Measurements from ENCODE around the gene NOL4L.

NOL4L gene

DNA sequence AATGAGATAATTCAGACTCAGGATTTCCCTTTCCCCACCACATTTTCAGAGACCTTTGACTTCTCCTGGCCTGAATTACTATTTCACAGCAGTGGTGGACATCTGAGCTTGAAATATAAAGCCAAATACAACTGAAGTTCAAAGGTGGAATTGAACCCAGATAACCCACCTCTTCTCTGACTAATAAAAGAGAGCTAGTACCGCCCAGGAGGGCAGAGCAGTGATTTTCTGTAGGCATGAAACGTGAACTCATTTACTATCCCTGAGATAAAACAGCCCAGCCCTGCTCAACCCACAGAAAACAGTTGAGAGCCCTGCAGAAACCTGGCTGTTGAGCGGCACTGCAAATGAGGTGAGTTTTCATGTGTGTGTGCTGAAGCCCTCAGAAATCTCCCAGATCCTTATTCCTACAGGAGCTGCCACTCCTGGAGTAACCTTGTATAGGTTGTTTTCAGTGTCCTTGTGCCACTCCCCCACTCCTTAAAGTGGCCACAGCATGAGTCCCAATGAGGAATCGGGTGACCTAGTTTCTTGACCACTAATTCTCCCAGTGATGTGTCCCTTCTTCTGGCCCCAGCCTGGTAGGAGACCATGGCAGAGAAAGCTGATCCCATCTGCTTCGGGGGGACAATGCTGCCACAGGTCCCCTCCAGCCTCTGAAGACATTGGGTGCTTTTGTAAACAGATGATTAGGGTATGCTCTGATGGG, 99.2 kb downstream of the NOL4L start:
- no peak for DNase-seq

DNA sequence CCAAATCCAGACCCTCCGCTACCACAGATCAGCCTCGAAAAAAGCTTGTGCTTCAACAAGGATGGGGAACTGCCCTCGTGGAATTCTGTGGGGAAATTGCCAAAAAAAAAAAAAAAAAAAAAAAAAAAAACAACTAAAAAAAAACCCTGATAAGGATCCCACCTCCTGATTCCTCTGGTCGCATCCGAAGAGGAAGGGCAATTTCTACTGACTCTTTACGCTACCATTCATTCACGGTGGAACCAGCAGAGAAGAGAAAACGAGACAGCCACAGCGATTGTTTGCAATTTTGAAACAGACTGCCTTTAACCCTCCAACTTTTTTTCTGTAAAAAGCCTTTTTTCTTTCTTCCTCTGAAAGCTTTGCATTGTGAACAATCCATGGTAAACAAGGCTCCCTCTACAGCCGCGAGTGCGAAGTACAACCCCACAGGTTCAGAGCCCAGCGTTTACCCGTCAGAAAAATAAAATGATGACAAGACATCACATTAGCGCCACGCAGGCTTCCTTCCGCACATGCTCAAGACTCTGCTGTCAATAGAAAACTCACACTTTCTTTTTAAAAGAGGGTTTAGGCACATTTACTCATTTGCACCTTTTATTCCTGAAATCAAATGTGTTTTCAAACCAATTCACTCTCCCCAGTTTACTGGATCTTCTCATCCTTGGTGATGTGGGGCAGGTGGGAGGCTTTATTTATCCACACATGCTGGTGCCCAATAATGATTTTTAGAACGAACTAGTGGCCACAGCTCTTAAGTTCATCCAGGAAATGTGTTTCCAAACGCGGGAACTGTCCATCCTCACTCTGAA, 100.0 kb downstream of the NOL4L start:
- DNase-seq, result peak in 52 of 58 donors; percentile 24 to 88 (median 68)

DNA sequence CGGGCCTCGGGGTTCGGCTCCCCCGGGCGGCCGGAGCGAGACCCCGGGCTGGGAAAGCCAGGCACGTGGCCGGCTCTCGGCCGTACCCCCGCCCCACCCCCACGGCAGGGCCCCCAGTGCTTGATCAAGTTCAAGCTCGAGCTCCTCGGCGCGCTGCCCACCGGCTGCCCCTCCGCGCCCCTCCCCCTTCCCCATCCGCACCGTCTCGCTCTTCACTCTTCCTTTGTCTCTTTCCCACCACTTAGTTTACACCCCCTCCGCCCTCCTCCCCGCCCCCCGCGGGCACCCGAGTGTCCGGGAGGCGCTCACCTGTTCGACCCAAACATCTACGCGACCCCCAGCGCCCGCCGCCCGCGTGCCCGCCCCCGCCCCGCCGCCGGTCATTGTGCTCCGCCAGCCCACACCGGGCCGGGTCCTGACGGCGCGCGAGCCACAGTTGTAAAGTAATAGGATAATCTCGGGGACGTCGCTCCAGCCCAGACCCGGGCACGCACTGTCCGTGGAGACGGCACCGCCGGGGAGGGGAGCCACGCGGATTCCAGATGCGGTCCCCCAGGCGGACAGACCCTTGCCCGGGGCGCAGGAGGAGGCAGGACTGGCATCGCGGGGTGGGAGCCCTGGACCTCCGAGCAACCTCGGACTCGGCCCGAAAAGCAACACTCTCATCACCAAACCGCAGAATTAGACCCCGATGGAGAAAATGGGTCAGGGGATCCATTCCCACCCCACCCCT, 100.7 kb downstream of the NOL4L start:
- DNase-seq, result peak in 17 of 58 donors; percentile 20 to 64 (median 52)

DNA sequence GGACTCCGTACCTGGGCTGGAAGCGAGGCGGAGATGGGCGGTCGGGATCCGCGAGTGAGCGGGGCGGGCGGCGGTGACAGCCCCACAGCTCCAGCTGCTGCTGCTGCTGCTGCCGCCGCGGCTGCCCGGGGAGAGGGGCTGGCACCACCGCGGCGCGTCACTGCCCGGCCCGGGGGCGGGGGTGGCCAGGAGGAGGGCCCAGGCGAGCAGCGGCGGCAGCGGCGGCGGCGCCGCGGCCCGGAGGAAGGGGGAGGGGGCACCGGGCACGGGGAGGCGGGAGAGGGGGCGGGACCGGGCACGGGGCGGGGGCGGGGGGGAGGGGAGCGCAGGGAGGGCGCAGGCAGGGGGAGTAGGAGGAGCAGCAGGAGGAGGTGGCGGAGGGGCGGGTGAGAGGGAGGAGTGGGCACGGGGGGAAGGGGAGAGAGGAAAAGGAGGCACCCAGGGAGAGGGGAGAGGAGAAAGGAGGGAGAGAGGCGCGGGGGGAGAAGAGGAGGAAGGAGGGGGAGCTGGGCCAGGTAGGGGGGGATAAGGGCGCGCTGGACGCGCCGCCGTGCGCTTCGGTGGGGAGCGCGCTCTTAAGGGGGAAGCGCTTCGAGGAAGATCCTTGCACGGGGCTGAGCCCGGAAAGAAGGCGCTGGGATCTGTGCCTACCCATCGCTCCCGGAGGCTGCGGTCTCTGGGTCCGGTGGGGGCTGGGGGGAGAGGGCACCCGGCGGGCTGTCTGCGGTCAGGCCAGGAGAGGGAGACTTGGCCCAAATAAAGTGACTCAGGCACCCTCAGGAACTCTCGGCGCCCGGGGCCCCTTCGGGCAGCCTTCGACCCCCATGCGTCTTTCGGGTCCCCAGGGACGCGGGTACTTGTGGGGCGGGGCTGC, 101.5 kb downstream of the NOL4L start:
- peak in 53 of 58 donors; percentile 31 to 92 (median 74) for DNase-seq

DNA sequence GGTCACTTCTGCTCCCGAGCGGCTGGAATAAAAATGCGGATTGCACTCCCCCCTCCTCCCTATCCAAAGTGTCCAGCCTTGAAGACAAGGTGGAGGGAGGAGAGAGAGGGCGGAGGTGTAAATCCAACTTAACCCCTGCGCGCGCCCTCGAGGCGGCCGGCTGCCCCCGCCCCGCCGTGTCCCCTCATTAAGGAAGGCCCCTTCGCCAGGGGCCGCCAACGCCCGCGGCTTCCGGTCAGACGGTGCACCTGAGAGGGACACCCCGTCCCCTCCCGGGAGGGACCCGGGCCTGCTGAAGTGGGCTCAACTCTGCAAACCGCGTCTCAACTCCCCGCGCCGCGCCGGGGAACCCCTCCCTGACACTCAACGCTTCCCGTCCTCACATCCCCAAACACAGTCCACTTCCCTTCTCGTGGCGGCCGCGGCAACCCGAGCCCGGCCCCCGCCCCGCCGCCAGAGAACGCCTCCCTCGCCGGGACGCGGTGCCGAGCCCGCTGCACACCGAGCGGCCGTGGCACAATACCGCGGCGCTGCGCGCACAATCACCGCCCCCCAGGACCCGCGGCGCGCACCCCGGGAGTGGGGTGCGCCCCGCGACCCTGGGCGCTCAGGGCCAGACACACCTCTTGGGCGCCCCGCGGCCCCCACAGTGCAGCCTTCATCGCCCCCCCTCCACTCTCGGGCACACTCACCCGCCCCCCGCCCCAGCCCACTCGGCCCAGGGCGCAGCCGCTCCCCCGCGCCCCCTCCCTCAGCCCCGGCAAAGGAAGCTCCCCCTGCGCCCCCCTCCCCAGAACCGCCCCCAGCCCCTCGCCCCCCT, 102.5 kb downstream of the NOL4L start:
- peak in 8 of 58 donors; percentile 14 to 56 (median 30) for DNase-seq

DNA sequence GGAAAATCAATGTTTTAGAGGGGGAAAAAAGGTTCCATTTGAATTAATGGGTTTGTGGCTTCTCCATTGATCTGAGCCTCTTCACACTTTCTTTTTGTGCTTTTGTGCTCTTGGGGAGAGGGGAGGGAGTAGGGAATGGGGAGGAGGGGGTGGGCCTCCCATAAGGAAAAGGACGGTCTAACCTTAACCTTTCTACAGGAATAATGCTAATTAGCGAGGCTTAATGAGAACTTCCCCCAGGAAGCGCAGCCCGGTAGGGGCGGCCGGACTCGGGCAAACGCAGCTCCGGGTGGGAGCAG, 103.0 kb downstream of the NOL4L start:
- no peak for DNase-seq

DNA sequence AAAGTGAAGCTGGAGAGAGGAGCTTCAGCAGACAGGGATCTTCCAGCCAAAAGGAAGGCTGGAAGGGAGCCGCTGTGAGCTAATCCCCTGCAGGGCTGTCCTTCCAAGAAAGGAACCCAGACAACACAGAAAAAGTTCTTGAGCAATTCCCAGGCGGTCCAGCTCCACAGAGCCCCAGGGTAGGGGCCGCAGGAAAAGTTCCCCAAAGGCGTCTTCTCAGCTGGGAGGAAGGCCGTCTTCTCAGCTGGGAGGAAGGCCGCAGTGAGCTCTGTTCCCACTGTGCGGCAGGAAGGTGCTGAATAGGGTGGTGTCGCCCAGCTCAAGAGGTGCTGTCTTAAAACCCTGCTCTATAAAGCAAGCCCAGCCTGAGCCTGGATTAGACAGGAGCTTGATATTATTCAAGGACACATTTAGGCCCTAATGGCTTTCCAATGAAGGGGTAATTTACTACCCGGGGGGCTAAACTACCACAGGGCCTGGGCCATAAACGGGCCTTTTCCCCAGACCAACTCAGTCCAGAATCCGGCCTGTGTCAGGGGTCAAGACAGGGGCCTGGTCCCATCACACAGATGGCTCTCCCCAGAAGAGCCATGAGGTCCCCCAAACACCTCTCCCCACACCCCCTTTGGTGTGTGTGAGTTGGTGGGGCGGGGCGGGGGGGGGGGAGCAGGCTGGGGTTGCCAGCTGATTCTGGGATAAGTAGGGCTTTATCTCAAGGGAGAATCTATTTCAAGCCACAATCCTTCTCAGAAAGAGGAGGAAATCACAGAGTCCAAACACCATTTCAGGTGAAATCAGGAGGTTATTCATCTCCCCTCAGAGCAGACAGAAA, 103.6 kb downstream of the NOL4L start:
- DNase-seq, result peak in 4 of 58 donors; percentile 8 to 47 (median 24)

DNA sequence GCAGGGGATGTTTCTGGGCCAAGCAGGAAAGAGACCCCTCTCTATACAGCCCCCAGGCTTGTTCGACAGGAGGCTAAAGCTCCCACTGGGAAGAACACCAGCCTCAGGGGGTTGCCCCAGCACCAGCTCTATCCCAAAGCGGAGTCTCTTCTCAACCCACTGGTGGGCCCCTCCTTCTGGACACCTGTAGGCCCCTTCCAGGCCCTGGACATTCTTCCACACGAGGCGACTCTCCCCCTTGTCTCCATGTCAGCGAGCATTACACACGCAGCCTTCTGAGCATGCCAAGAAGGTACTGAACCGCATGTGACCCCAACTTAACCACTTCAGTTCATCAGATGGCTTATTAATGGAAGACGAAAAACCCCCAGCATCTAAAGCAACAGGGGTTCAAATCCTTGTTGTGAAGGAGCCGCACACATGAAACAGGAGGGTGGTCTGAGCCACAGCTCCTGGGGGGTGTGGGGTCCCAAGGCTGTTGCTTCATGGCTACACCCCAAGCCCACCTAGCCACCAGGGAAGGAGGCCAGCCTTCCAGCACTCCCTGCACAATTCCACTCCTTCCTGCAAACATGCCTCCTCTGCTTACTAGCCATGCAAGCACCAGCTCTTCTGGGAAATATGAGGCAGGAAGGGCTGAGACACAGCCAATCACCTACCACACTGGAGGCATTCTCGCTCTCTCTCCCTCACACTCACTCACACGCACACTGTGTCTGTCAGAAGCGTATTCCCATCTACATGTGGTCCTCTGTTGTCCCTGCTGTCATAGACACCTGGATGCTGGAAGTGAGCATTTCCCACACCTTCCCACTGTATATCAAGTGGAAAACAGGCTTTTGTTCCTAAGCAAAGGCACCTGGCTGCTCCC, 104.5 kb downstream of the NOL4L start:
- DNase-seq, result no peak

DNA sequence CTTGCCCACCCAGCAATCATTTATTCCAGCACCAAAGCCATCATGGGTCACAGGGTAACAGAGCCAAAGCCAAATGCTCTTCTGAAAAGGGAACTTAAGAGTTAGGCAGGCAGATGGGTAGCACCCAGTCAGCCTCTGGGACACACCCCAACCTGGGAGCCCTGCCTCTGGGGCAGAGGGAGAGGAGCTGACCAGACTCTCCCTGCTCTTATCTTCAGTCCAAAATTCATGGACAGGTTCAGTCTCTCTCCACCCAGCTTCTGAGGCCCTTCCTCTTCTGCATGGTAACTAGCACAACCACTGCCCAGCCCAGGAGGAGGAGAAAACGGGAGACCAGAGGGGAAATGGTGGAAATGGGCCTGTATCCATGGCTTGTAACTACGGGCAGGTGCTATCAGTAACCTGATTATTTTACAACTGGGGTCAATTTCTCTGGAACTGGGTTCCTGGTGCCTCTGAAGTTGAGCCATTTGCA, 105.4 kb downstream of the NOL4L start:
- DNase-seq, result no peak

DNA sequence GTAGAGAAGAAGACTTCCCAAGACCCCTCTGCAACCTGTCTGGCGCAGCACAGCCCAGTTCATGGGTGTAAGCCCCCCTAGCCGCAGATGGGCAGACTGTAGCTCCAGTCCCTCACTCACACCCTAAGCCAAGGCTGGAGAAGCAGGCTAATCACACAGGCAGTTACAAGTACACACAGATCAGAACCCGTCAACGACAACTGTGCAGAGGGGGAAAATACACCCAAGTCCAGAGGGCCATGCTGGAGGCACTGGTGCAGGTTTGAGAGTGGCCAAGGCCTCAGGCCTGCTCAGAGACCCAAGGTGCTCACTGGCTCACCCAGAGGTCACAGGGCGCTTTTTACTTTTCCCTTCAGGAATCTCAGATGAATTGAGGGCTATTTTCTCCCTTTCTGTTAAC, 106.1 kb downstream of the NOL4L start:
- no peak for DNase-seq

DNA sequence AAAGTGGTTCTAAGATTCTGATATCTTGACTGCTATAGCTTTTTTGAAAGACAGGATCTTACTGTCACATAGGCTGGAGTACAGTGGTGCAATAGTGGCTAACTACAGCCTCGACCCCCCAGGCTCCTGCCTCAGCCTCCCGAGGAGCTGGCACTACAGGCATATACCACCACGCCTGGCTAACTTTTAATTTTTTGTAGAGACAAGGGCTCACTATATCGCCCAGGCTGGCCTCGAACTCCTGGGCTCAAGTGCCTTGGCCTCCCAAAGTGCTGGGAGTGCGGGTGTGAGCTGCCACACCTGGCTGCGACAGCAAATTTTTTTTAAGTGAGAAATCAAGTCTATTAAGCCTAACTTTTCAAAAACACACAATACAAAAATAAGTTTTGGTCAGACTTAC, 106.6 kb downstream of the NOL4L start:
- DNase-seq, result no peak

DNA sequence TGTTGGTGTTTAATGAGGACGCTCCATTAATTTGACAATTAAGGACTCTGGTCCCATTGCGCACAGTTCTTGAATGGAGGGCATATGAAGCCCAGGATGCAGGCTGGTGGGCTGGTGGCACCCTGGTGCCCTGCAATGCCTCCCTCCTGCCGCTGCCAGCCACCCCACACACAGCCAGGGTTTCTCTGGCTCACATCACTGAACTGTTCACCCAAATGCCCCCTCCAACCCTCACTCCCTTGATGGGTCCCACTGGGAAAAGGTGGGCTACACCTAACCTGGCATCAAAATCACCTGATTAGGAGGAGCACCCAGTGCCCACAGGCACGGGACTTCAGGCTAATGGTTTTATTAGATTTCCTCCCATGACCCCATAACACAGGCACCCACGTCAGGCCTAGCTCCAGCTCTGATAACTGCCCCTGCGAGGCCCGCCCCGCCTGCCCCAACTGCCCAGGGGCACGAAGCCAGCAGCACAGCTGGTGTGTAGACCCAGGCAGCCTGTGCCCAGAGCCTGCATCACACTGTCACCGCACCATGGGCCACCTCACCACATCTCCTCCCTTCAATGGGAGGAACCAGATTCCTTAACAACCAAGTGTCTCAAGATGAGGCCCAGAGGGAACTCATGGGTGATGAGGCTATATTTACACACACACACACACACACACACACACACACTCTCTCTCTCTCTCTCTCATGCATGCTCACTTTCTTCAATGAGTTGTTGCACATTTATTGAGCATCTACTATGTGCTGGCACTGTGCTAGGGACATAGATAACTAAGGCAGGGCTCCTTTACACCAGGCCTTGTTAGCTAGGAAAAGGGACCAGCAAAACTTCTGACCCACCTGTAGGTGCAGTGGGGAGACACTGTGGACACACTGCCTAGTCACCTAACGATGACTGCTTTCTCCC, 107.3 kb downstream of the NOL4L start:
- DNase-seq, result peak in 7 of 58 donors; percentile 15 to 46 (median 25)

DNA sequence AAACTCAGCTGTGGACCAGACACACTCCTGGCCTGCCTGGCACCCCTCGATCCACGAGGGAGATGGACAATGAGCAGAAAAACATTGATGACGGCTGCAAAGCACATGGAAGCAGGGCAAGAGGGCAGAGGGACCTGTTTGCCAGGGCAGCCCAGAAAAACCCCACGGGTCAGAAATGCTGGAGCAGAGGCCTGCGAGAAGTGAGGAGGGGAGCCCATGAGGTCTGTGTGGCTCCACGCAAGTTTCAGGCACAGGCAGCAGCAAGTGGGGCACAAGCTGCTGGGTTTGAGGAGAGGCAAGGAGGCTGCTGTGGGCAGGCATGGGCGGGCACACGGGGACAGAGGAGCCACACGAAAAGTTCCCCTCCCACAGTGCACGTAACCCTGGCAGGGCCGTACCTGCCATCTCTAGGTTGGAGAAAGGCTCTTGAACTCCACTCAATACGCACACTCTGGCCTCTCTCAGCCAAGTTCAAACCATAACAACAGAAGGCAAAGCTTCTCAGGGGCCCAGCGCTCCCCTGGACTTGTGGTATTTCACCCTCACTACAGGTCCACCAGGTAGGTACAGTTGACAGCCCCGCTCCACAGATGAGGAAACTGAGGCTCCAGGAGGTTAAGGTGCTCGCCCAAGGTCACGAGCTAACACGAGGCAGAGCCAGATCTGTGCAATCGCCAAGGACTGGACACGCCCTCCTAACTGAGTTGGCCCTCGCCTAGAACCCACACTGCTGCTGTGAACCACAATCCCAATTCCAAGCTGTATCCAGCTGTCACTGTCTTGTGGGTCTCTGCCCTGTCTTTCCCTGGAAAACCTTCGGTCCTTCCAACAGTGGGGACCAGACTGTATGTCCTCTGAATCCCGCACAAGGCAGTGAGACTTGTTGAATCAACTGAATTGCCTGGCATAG, 108.2 kb downstream of the NOL4L start:
- DNase-seq, result no peak

DNA sequence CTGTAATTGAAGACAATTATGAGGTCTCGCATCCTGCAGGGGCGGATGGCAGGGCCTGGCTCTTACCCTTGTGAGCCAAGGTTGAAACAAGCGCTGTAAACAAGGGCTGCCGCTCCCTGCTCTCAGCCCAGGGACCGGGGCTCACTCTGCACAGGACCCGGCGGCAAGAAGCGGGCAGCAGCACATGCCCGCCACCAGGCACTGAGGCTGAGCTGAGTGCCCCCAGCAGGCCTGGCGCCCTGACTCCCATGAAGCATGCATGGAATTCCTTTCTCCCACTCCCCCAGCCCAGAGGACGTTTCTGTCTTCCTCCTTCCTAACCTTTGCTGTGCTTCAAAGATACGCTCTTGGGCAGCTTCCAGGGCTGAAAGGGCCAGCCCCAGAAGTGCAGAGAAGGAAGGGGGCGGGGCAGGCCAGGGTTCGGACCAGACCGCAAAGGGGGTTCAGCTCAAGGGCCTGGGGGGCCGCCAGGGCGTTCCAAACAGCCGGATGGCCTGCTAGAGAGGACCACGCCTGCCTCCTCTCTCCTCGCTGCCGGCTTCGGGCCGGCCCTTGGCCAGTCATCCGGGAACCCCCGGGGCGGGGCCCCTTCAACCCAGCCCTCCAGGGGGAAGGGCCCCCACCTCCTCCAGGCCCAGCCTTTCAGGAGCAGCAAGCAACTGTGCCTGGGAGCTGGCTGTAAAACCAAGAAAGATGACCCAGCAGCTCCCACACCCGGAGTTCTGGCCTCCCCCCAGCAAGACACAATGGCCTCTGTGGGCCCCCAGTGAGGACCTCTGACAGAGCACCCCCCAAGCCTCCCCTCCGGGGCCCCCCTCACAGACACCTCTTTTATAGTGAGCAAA, 109.9 kb downstream of the NOL4L start:
- peak in 52 of 58 donors; percentile 29 to 86 (median 63) for DNase-seq

DNA sequence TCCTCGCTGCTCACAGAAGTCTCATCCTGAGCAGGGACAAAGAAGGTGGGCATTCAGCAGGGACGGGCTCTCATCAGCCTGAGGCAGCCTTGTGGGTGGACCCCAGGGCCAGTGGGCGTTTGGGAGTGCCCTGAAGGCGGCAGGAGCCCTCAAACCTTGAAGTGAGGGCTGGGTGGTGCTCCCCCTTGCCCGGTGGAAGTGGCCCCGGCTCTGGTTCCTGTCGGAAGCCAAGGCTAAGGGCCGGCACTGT, 110.5 kb downstream of the NOL4L start:
- DNase-seq, result no peak

Measured in anterior cingulate cortex (tissue), 58 donors.